Fibroblast of lung (primary cell): ENCODE data around the gene CDH4.

Source experiments
- EZH2 ChIP-seq: IDR thresholded peaks from 2 replicates; pipeline ENCODE4 v1.5.1; 2012; ENCODE audit warnings: low read length, control low read depth, mild to moderate bottlenecking; ENCODE audit errors: missing control alignments
- TF ChIP-seq, protein P1 (sequence below), 2 donors: IDR thresholded peaks in 1 of 2; conservative IDR thresholded peaks in 1 of 2; 1 replicate in 1 of 2; 2 replicates in 1 of 2; pipeline ENCODE4 v1.5.1; 2011 to 2012; ENCODE audit warnings: low read length in 2 of 2, control low read depth in 1 of 2, inconsistent platforms in 1 of 2, low read depth in 1 of 2, mild to moderate bottlenecking in 1 of 2

DNA sequence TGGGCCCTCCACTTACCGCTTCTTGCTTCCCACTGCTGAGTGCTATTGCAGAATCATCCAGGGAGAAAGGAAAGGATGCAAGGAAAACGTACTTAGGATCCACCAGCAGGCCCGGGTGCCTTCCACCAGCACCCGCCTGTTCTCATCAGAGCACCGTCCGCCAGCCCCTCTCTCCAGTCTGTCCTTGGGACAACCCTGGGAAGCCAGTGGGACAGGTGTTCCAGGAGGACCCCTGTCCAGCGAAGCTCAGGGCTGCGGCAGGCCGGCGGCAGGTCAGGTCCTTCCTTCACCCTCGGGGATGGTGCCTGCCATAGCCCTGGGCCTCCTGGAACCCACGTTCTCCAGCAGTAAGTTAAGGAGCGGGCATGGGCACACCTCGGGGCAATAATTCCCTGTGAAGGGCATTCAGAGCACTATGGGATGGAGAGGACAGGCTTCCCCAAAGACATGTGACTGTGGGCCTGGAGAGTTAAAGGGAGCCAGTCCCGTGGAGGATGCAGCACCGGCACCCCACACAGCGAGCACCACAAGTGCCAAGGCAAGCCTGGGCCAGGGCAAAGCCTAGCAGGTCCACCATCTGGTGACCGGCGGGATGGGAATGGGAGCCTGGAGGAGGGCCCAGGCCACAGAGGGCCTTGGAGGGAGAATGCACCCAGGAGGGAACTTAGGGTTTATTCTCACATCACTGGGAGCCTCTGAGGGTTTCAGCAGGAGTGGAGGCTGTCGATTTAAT is 416.9 kb downstream of the CDH4 start:
- TF ChIP-seq, protein P1, sequence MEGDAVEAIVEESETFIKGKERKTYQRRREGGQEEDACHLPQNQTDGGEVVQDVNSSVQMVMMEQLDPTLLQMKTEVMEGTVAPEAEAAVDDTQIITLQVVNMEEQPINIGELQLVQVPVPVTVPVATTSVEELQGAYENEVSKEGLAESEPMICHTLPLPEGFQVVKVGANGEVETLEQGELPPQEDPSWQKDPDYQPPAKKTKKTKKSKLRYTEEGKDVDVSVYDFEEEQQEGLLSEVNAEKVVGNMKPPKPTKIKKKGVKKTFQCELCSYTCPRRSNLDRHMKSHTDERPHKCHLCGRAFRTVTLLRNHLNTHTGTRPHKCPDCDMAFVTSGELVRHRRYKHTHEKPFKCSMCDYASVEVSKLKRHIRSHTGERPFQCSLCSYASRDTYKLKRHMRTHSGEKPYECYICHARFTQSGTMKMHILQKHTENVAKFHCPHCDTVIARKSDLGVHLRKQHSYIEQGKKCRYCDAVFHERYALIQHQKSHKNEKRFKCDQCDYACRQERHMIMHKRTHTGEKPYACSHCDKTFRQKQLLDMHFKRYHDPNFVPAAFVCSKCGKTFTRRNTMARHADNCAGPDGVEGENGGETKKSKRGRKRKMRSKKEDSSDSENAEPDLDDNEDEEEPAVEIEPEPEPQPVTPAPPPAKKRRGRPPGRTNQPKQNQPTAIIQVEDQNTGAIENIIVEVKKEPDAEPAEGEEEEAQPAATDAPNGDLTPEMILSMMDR (conservative IDR thresholded peaks at IDR 0.05 in 1 of 2, IDR thresholded peaks at IDR 0.05 in 1 of 2; ENCODE audit: low read depth in 1 of 2, low read length in 2 of 2): no peak
- no peak for TF ChIP-seq EZH2
